IMR-90 (cell line): ENCODE measurements around the gene SCRN2. TPM values are rescaled to one million over a fixed set of nuclear protein-coding genes. Genes with fewer than 3 reads are reported as not detected.

Experiments used
- ATAC-seq: fragments of 200-7000 bp; cut with Tn5 transposase; 2 replicates; pipeline ENCODE4 v1.9.1; 2020; ENCODE audit warnings: low read depth, mild to moderate bottlenecking, moderate library complexity
- BruUV-seq: library from RNA; stranded (reverse); fragments of 400-500 nt; replicated peaks from 2 replicates; lab custom pipeline; 2021; lab: Mats Ljungman, UMichigan
- CTCF ChIA-PET: fragments of 300-600 bp; formaldehyde crosslinking; extraction: SDS; loops from one replicate; lab custom pipeline; 2021; ENCODE audit warnings: antibody characterized with exemption; lab: Yijun Ruan, JAX
- POLR2A ChIA-PET: fragments of 300-600 bp; sonication (Branson Sonifier 250); formaldehyde crosslinking; loops from one replicate; lab custom pipeline; 2022; ENCODE audit warnings: antibody characterized with exemption; ENCODE audit not compliant: unreplicated experiment; lab: Charles Lee
- DNase-seq: peaks from one replicate; pipeline ENCODE4 v3.0.0; 2013
- H2AFZ ChIP-seq: replicated peaks from 2 replicates; pipeline ENCODE3; 2013; ENCODE audit warnings: low read length, mild to moderate bottlenecking; ENCODE audit not compliant: poor library complexity
- H2AK5ac ChIP-seq: 2 replicates; pipeline ENCODE4 v1.6.1; 2013; ENCODE audit warnings: low read depth, low read length, inconsistent platforms
- H2AK9ac ChIP-seq: replicated peaks from 2 replicates; pipeline ENCODE3; 2013; ENCODE audit warnings: mild to moderate bottlenecking, low read depth, low read length, moderate library complexity; ENCODE audit not compliant: poor library complexity
- H2BK120ac ChIP-seq: 2 replicates; pipeline ENCODE4 v1.6.1; 2013; ENCODE audit warnings: low read depth, low read length, inconsistent platforms
- H2BK15ac ChIP-seq: 3 replicates; pipeline ENCODE4 v1.6.1; 2013; ENCODE audit warnings: low read depth, low read length, inconsistent platforms
- H2BK20ac ChIP-seq: 2 replicates; pipeline ENCODE4 v1.6.1; 2013; ENCODE audit warnings: low read depth, mild to moderate bottlenecking, inconsistent platforms, low read length, moderate library complexity
- H2BK5ac ChIP-seq: 2 replicates; pipeline ENCODE4 v1.6.1; 2013; ENCODE audit warnings: mild to moderate bottlenecking, low read depth, low read length, inconsistent platforms; ENCODE audit not compliant: poor library complexity, severe bottlenecking
- H3K14ac ChIP-seq: replicated peaks from 2 replicates; pipeline ENCODE4 v1.6.1; 2013; ENCODE audit warnings: low read depth, low read length, inconsistent platforms
- H3K18ac ChIP-seq: 2 replicates; pipeline ENCODE4 v1.6.1; 2013; ENCODE audit warnings: low read depth, low read length, control low read depth
- H3K23ac ChIP-seq: 2 replicates; pipeline ENCODE4 v1.6.1; 2013; ENCODE audit warnings: low read depth, low read length, inconsistent platforms
- H3K27ac ChIP-seq: 2 replicates; pipeline ENCODE4 v1.5.1; 2013; ENCODE audit warnings: mild to moderate bottlenecking, control low read depth, low read length; ENCODE audit not compliant: insufficient read depth
- H3K27me3 ChIP-seq: 2 replicates; pipeline ENCODE4 v1.6.1; 2013; ENCODE audit warnings: low read length; ENCODE audit not compliant: control insufficient read depth, insufficient read depth
- H3K36me3 ChIP-seq: 2 replicates; pipeline ENCODE4 v1.6.1; 2013; ENCODE audit warnings: low read length, mixed read lengths; ENCODE audit not compliant: control insufficient read depth, insufficient read depth
- H3K4ac ChIP-seq: 2 replicates; pipeline ENCODE4 v1.6.1; 2013; ENCODE audit warnings: low read depth, low read length, inconsistent platforms
- H3K4me1 ChIP-seq: 2 replicates; pipeline ENCODE4 v1.6.1; 2013; ENCODE audit warnings: low read length, mixed read lengths; ENCODE audit not compliant: control insufficient read depth, insufficient read depth
- H3K4me2 ChIP-seq: 2 replicates; pipeline ENCODE4 v1.6.1; 2013; ENCODE audit warnings: low read depth, mild to moderate bottlenecking, control low read depth, low read length, moderate library complexity
- H3K4me3 ChIP-seq: 2 replicates; pipeline ENCODE4 v1.5.1; 2013; ENCODE audit warnings: low read depth, mild to moderate bottlenecking, control low read depth, low read length, moderate library complexity; ENCODE audit not compliant: insufficient read depth
- H3K56ac ChIP-seq: 2 replicates; pipeline ENCODE4 v1.6.1; 2013; ENCODE audit warnings: low read length, inconsistent platforms; ENCODE audit not compliant: insufficient read depth; ENCODE audit errors: extremely low read depth
- H3K79me1 ChIP-seq, 2 experiments: 2 replicates each; pipeline ENCODE4 v1.6.1; 2013; ENCODE audit warnings: low read length in 2 of 2, inconsistent platforms in 1 of 2, low read depth in 1 of 2
- H3K9ac ChIP-seq: 2 replicates; pipeline ENCODE4 v1.6.1; 2013; ENCODE audit warnings: low read depth, low read length, control low read depth
- H3K9me1 ChIP-seq: 2 replicates; pipeline ENCODE4 v1.6.1; 2013; ENCODE audit warnings: low read length, inconsistent platforms; ENCODE audit not compliant: insufficient read depth
- H3K9me3 ChIP-seq: 2 replicates; pipeline ENCODE4 v1.6.1; 2013; ENCODE audit warnings: low read length; ENCODE audit not compliant: control insufficient read depth, insufficient read depth
- H4K20me1 ChIP-seq: 2 replicates; pipeline ENCODE4 v1.6.1; 2013; ENCODE audit warnings: low read length, inconsistent platforms; ENCODE audit not compliant: insufficient read depth
- H4K5ac ChIP-seq: 2 replicates; pipeline ENCODE4 v1.6.1; 2013; ENCODE audit warnings: mild to moderate bottlenecking, low read depth, low read length, control low read depth
- H4K8ac ChIP-seq, 2 experiments: 2 replicates each; pipeline ENCODE4 v1.6.1; 2013; ENCODE audit warnings: low read depth in 2 of 2, low read length in 2 of 2, control low read depth in 1 of 2, inconsistent platforms in 1 of 2
- H4K91ac ChIP-seq: 2 replicates; pipeline ENCODE4 v1.6.1; 2013; ENCODE audit warnings: low read depth, low read length, inconsistent platforms; ENCODE audit not compliant: insufficient read depth
- CHD1 ChIP-seq: IDR thresholded peaks from 2 replicates; pipeline ENCODE4 v1.6.1; 2012; ENCODE audit warnings: low read depth, low read length, improper control_type of control experiment
- CTCF ChIP-seq: conservative IDR thresholded peaks from 2 replicates; pipeline ENCODE4 v1.5.1; 2012; ENCODE audit warnings: mild to moderate bottlenecking, low read depth, low read length, improper control_type of control experiment
- RAD21 ChIP-seq: IDR thresholded peaks from 2 replicates; pipeline ENCODE4 v1.6.1; 2012; ENCODE audit warnings: low read length, improper control_type of control experiment
- RFX5 ChIP-seq: IDR thresholded peaks from 2 replicates; pipeline ENCODE4 v1.8.0; 2012; ENCODE audit warnings: low read depth, mild to moderate bottlenecking, low read length, moderate library complexity
- WGBS, 2 experiments: methylation state at CpG; one replicate each; pipeline versions ENCODE4 v1.1.5 to v1.1.7; 2013; ENCODE audit warnings: missing lambda C conversion rate in 2 of 2; ENCODE audit not compliant: insufficient read length in 1 of 2; ENCODE audit errors: extremely low coverage in 2 of 2; 5-methylcytosine and 5-hydroxymethylcytosine counted together
- dilution Hi-C: fragments of 300-500 bp; cut with HindIII; formaldehyde crosslinking; loops from one replicate; pipeline ENCODE4 v1.14.3; 2018; ENCODE audit warnings: low sequenced_read_pairs; ENCODE audit not compliant: unreplicated experiment
- in situ Hi-C: fragments of 300-500 bp; cut with MboI; formaldehyde crosslinking; loops from 3 replicates; pipeline ENCODE4 v1.14.3; 2019; ENCODE audit warnings: low sequenced_read_pairs, inconsistent platforms, mixed read lengths
- intact Hi-C: fragments of 100-400 bp; cut with micrococcal nuclease; formaldehyde crosslinking; loops from 2 replicates; pipeline ENCODE4 v1.10.0; 2022
- polyA plus RNA-seq, 3 experiments: library from polyadenylated mRNA; depleted of rRNA; stranded (reverse); fragments of >200 nt; gene quantifications; 2 replicates each; pipeline ENCODE4 v1.2.3, GENCODE V29; 2012; ENCODE audit warnings: low replicate concordance in 1 of 3
- total RNA-seq: library from RNA; depleted of rRNA; stranded (reverse); fragments of >200 nt; gene quantifications from 2 replicates; pipeline ENCODE4 v1.2.3, GENCODE V29; 2012

SCRN2 gene
- total and polyA plus RNA-seq, 2 of the 4 experiments (the other 2 are of a cell fraction) = 17.2 to 31.0 TPM

GRCh38 chr17:47822785-47823184 is 18.3 kb downstream of the SCRN2 start:
- CTCF ChIA-PET = interaction anchor here (0.9 kb wide), 1 partner anchor 8 kb away, joined by 3 read pairs; the partner anchor contains the start of genes LRRC46 and MRPL10
- no TSS peak for BruUV-seq
- peak overlapping the region; percentile 88 to 95; a peak in 2 of 4 replicates for H4K8ac ChIP-seq
- POLR2A ChIA-PET = no interaction called here
- H3K9ac ChIP-seq = no peak overlapping the region
- peaks cover 11% of the 10 kb centered on the region; the same call in 1 of the 2 replicates for H3K4me1 ChIP-seq
- intact Hi-C loops (no loop called here), in situ Hi-C loops (no loop called here), dilution Hi-C loops (no loop called here)
- H3K14ac ChIP-seq = no peak overlapping the region
- TF ChIP-seq CTCF (no peak), CHD1 (no peak), RFX5 (no peak), RAD21 (no peak)
- peaks cover 0 to 17% of the 10 kb centered on the region in 2 experiments; a peak in 1 of 4 replicates for H3K79me1 ChIP-seq
- H3K4me3 ChIP-seq = no peak overlapping the region
- no peaks in the 10 kb centered on the region for H3K9me3 ChIP-seq
- no peak overlapping the region for H3K18ac ChIP-seq
- no peak overlapping the region for H3K27ac ChIP-seq
- no peak overlapping the region for H2BK120ac ChIP-seq
- peak overlapping the region; percentile 47 for H2AFZ ChIP-seq
- 0 out of 2 replicates have a peak, but pooled peaks cover 4% of the 10 kb centered on the region for H3K9me1 ChIP-seq
- H4K91ac ChIP-seq = no peak overlapping the region
- no peak overlapping the region for H4K5ac ChIP-seq
- H3K4me2 ChIP-seq = no peak overlapping the region
- no peak overlapping the region for H2BK15ac ChIP-seq
- no peak overlapping the region for H2BK5ac ChIP-seq
- ATAC-seq (no peak), DNase-seq (no peak)
- WGBS, 2 experiments = 86% methylated on average over 1 of the region's 4 CpGs; no CpG with 5 or more reads in 1 of the 2 experiments
- no peak overlapping the region for H3K23ac ChIP-seq
- H2AK9ac ChIP-seq = no peak overlapping the region
- H3K56ac ChIP-seq = no peak overlapping the region
- H2BK20ac ChIP-seq = no peak overlapping the region
- no peak overlapping the region for H3K4ac ChIP-seq
- no peaks in the 10 kb centered on the region for H4K20me1 ChIP-seq
- H2AK5ac ChIP-seq = no peak overlapping the region
- H3K27me3 ChIP-seq = no peaks in the 10 kb centered on the region
- H3K36me3 ChIP-seq = peaks cover 45% of the 10 kb centered on the region
